Esophagus squamous epithelium (tissue), 5 donors: Measurements from ENCODE around the gene WDR43. TPM values are rescaled to one million over a fixed set of nuclear protein-coding genes. Genes with fewer than 3 reads are reported as not detected.

Source experiments
- DNase-seq: peaks from one replicate; lab custom pipeline; 2025; lab: John Stamatoyannopoulos, UW
- H3K27ac ChIP-seq, 4 donors: fragments of 200-600 bp; sonication (generic); one replicate each; pipeline ENCODE4 v1.5.1; 2016 to 2019; ENCODE audit warnings: mild to moderate bottlenecking in 1 of 4
- H3K27me3 ChIP-seq, 4 donors: fragments of 200-600 bp; sonication (generic); 1 replicate in 3 of 4; 2 replicates in 1 of 4; pipeline versions ENCODE4 v1.5.1 to v1.6.0; 2017 to 2021; ENCODE audit warnings: antibody characterized with exemption in 1 of 4
- H3K36me3 ChIP-seq, 3 donors: fragments of 200-600 bp; sonication (generic); one replicate each; pipeline ENCODE4 v1.5.1; 2016 to 2019
- H3K4me1 ChIP-seq, 3 donors: fragments of 200-600 bp; sonication (generic); one replicate each; pipeline ENCODE4 v1.5.1; 2017 to 2019
- H3K4me3 ChIP-seq, 4 donors: fragments of 200-600 bp; sonication (generic); 1 replicate in 3 of 4; 2 replicates in 1 of 4; pipeline ENCODE4 v1.5.1; 2016 to 2019; ENCODE audit warnings: mild to moderate bottlenecking in 2 of 4, moderate library complexity in 1 of 4
- H3K9me3 ChIP-seq, 3 donors: fragments of 200-600 bp; sonication (generic); one replicate each; pipeline ENCODE4 v1.5.1; 2016 to 2019
- CTCF ChIP-seq, 6 experiments: fragments of 450-650 bp in 4 of 6; fragments of 200-600 bp in 2 of 6; sonication (generic) in 2 of 6; IDR thresholded peaks; one replicate each; pipeline ENCODE4 v1.5.1; 2016 to 2019; ENCODE audit warnings: antibody characterized with exemption in 6 of 6, mild to moderate bottlenecking in 4 of 6, moderate library complexity in 4 of 6
- POLR2A ChIP-seq, 4 donors: fragments of 450-650 bp; IDR thresholded peaks; one replicate each; pipeline ENCODE4 v1.6.1; 2017; ENCODE audit warnings: antibody characterized with exemption in 4 of 4, mild to moderate bottlenecking in 4 of 4, moderate library complexity in 3 of 4
- WGBS, 2 donors: methylation state at CpG; one replicate each; pipeline ENCODE4 v1.1.5; 2018; 5-methylcytosine and 5-hydroxymethylcytosine counted together
- intact Hi-C: fragments of 100-400 bp; cut with DNase I; formaldehyde crosslinking; loops from one replicate; pipeline ENCODE4 v1.15.0; 2022
- total RNA-seq, 4 donors: library from RNA; depleted of rRNA; stranded (reverse); fragments of >200 nt; gene quantifications; one replicate each; pipeline ENCODE4 v1.1.0, GENCODE V29; 2016
- donor health status: DM: yes; HTN: yes; CAD: no.

WDR43 gene
- total RNA-seq, 4 donors from 2014 or later, result 28.2 to 73.2 (median 41.2) TPM

GRCh38 chr2:28902584-28902983, 8.1 kb downstream of the WDR43 start:
- 76 to 94% methylated on average over 3 of the region's 3 CpGs for WGBS, 2 donors
- Histone ChIP-seq H3K4me3 (no peak overlapping the region), H3K9me3 (no peaks in the 10 kb centered on the region), H3K27me3 (no peaks in the 10 kb centered on the region), H3K27ac (no peak overlapping the region), H3K36me3 (peaks cover 0 to 58% (median 11%) of the 10 kb centered on the region in 3 donors), H3K4me1 (peaks cover 7 to 46% (median 9%) of the 10 kb centered on the region in 3 donors)
- intact Hi-C loops, result no loop called here
- TF ChIP-seq POLR2A (IDR thresholded peaks at IDR 0.05) (no peak), CTCF (IDR thresholded peaks at IDR 0.05) (no peak)
- DNase-seq, result no peak

DNA sequence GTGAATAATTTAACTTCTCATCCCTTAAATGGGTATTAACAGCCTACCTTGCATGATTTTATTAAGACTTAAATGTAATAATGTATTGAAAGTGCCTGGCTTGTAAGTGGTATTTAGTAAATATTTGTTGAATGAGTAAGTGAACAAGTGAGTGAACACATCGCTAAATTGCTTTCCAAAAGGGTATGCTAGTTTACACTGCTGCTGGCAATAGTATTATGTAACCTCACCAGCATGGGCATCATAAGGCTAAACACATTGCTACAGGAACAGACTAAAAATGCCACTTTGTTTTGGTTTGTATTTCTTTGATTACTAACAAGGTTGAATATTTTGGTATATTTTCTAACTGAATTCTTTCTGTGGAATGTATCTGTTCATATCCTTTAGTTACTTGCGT, 9.8 kb downstream of the WDR43 start:
- no peaks in the 10 kb centered on the region for H3K27me3 ChIP-seq
- intact Hi-C loops, result no loop called here
- peaks cover 0 to 75% (median 13%) of the 10 kb centered on the region in 3 donors for H3K36me3 ChIP-seq
- DNase-seq, result no peak
- peaks cover 0 to 29% (median 0%) of the 10 kb centered on the region in 3 donors for H3K4me1 ChIP-seq
- H3K9me3 ChIP-seq, result no peaks in the 10 kb centered on the region
- TF ChIP-seq CTCF (IDR thresholded peaks at IDR 0.05) (no peak), POLR2A (IDR thresholded peaks at IDR 0.05) (no peak)
- no peak overlapping the region for H3K4me3 ChIP-seq
- WGBS, 2 donors, result 66 to 68% methylated on average over 2 of the region's 2 CpGs
- H3K27ac ChIP-seq, result no peak overlapping the region

- H3K27me3 ChIP-seq, result no peaks in the 10 kb centered on the region
- H3K4me1 ChIP-seq, result peaks cover 0 to 27% (median 0%) of the 10 kb centered on the region in 3 donors
- peaks cover 0 to 81% (median 13%) of the 10 kb centered on the region in 3 donors for H3K36me3 ChIP-seq
- no peak overlapping the region for H3K4me3 ChIP-seq
- no peak for DNase-seq
- no peak overlapping the region for H3K27ac ChIP-seq
- TF ChIP-seq POLR2A (IDR thresholded peaks at IDR 0.05), result no peak
- TF ChIP-seq CTCF (IDR thresholded peaks at IDR 0.05), result no peak
- 89 to 91% methylated on average over 2 of the region's 2 CpGs for WGBS, 2 donors
- no peaks in the 10 kb centered on the region for H3K9me3 ChIP-seq
- intact Hi-C loops, result no loop called here
Measured at GRCh38 chr2:28904802-28905457, 10.5 kb downstream of the WDR43 start.

DNA sequence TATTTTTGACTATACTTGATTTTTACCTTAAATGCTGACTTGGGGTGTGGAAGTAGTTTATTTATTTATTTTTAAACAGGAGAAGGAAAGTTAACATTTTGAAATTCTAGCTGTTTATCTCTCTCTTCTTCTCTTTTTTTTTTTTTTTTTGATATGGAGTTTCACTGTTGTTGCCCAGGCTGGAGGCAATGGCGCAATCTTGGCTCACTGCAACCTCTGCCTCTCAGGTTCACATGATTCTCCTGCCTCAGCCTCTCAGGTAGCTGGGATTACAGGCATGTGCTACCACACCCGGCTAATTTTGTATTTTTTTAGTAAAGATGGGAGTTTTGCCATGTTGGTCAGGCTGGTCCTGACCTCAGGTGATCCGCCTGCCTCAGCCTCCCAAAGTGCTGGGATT, 11.1 kb downstream of the WDR43 start:
- Histone ChIP-seq H3K27me3 (no peaks in the 10 kb centered on the region), H3K9me3 (no peaks in the 10 kb centered on the region), H3K36me3 (peaks cover 0 to 86% (median 13%) of the 10 kb centered on the region in 3 donors), H3K4me3 (no peak overlapping the region), H3K4me1 (peaks cover 0 to 27% (median 0%) of the 10 kb centered on the region in 3 donors), H3K27ac (no peak overlapping the region)
- no peak for DNase-seq
- intact Hi-C loops, result no loop called here
- no peak for TF ChIP-seq CTCF (IDR thresholded peaks at IDR 0.05)
- TF ChIP-seq POLR2A (IDR thresholded peaks at IDR 0.05), result no peak
- 95% methylated on average over 3 of the region's 3 CpGs for WGBS, 2 donors

GRCh38 chr2:28906376-28906775, 11.9 kb downstream of the WDR43 start:
- intact Hi-C loops, result no loop called here
- Histone ChIP-seq H3K4me3 (no peak overlapping the region), H3K27me3 (no peaks in the 10 kb centered on the region), H3K4me1 (peaks cover 0 to 20% (median 0%) of the 10 kb centered on the region in 3 donors), H3K9me3 (no peaks in the 10 kb centered on the region), H3K27ac (no peak overlapping the region), H3K36me3 (peaks cover 0 to 94% (median 13%) of the 10 kb centered on the region in 3 donors)
- DNase-seq, result no peak
- TF ChIP-seq POLR2A (IDR thresholded peaks at IDR 0.05) (no peak), CTCF (IDR thresholded peaks at IDR 0.05) (no peak)
- 85 to 86% methylated on average over 4 of the region's 4 CpGs for WGBS, 2 donors
